ENCODE data around the gene PRRT3. TPM values are rescaled to one million over a fixed set of nuclear protein-coding genes. Genes with fewer than 3 reads are reported as not detected.

PRRT3 gene
- total and polyA plus RNA-seq, 2 of the 13 experiments (the other 11 are each of a cell fraction or from before 2014, with no cell fraction given): 0.22 to 0.44 TPM

GRCh38 chr3:9913601-9914000 lies 38.6 kb downstream of the PRRT3 start (continued):
- TF ChIP-seq, protein P1, sequence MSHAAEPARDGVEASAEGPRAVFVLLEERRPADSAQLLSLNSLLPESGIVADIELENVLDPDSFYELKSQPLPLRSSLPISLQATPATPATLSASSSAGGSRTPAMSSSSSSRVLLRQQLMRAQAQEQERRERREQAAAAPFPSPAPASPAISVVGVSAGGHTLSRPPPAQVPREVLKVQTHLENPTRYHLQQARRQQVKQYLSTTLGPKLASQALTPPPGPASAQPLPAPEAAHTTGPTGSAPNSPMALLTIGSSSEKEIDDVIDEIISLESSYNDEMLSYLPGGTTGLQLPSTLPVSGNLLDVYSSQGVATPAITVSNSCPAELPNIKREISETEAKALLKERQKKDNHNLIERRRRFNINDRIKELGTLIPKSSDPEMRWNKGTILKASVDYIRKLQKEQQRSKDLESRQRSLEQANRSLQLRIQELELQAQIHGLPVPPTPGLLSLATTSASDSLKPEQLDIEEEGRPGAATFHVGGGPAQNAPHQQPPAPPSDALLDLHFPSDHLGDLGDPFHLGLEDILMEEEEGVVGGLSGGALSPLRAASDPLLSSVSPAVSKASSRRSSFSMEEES (CRISPR knock-in tag; IDR thresholded peaks at IDR 0.05): no peak
- TF ChIP-seq ZC3H13 (CRISPR knock-in tag; IDR thresholded peaks at IDR 0.05) (no peak), AFF4 (CRISPR knock-in tag; IDR thresholded peaks at IDR 0.05) (no peak), ZNF761 (CRISPR knock-in tag; conservative IDR thresholded peaks at IDR 0.05) (no peak), FOXO1 (CRISPR knock-in tag; IDR thresholded peaks at IDR 0.05) (no peak), ZBTB38 (CRISPR knock-in tag; IDR thresholded peaks at IDR 0.05) (0 out of 2 replicates have a peak, but pooled peaks have one; percentile 23), TMF1 (CRISPR knock-in tag; IDR thresholded peaks at IDR 0.05; ENCODE audit: low read depth) (no peak), ZNF496 (CRISPR knock-in tag; IDR thresholded peaks at IDR 0.05; ENCODE audit: insufficient replicate concordance) (no peak)

Measured in HepG2 (cell line).